Naive B cell (primary cell): ENCODE measurements around the gene ALKBH3. TPM values are rescaled to one million over a fixed set of nuclear protein-coding genes. Genes with fewer than 3 reads are reported as not detected.
A peak's percentile ranks its signal among the peaks of the same experiment; 100 is the strongest.

Experiments used
- ATAC-seq, 2 donors: fragments of 150-1000 bp; cut with Tn5 transposase; 2 replicates each; pipeline ENCODE4 v1.10.0; 2021; ENCODE audit warnings: low read depth in 2 of 2, mild to moderate bottlenecking in 2 of 2, moderate library complexity in 2 of 2
- DNase-seq: peaks from one replicate; pipeline ENCODE4 v3.0.0; 2022
- H3K27ac Mint-ChIP-seq, 6 donors: one replicate each; pipeline ENCODE4 v1.8.0; 2020 to 2022; ENCODE audit warnings: mild to moderate bottlenecking in 6 of 6, mixed read lengths in 6 of 6, moderate library complexity in 5 of 6, inconsistent platforms in 2 of 6
- H3K27me3 Mint-ChIP-seq, 3 donors: one replicate each; pipeline ENCODE4 v1.8.0; 2021 to 2022; ENCODE audit warnings: mixed read lengths in 3 of 3, mild to moderate bottlenecking in 1 of 3
- H3K36me3 Mint-ChIP-seq, 2 donors: one replicate each; pipeline ENCODE4 v1.8.0; 2020 to 2022; ENCODE audit warnings: mixed read lengths in 2 of 2, inconsistent platforms in 1 of 2, mild to moderate bottlenecking in 1 of 2
- H3K4me1 Mint-ChIP-seq, 3 donors: one replicate each; pipeline ENCODE4 v1.8.0; 2020 to 2022; ENCODE audit warnings: mixed read lengths in 3 of 3, inconsistent platforms in 1 of 3, mild to moderate bottlenecking in 1 of 3, moderate library complexity in 1 of 3
- H3K4me3 Mint-ChIP-seq, 8 donors: one replicate each; pipeline ENCODE4 v1.8.0; 2020 to 2022; ENCODE audit warnings: mild to moderate bottlenecking in 8 of 8, mixed read lengths in 8 of 8, moderate library complexity in 8 of 8, inconsistent platforms in 2 of 8
- H3K9me3 Mint-ChIP-seq, 7 donors: one replicate each; pipeline ENCODE4 v1.8.0; 2020 to 2022; ENCODE audit warnings: mixed read lengths in 7 of 7, mild to moderate bottlenecking in 5 of 7, inconsistent platforms in 2 of 7, moderate library complexity in 1 of 7
- polyA plus RNA-seq, 6 donors: library from polyadenylated mRNA; unstranded; fragments of 300-500 nt; fragmentation: Illumina TruSeq; gene quantifications; one replicate each; pipeline ENCODE4 v1.2.3, GENCODE V29; 2021; ENCODE audit warnings: low read depth in 6 of 6

The ALKBH3 gene
- polyA plus RNA-seq, 6 donors from 2014 or later: 15.3 to 40.4 (median 33.5) TPM

- Mint-ChIP-seq H3K9me3 (peaks cover 2 to 15% (median 5%) of the 10 kb centered on the region in 7 donors), H3K36me3 (no peaks in the 10 kb centered on the region), H3K27ac (no peak overlapping the region), H3K4me1 (no peaks in the 10 kb centered on the region), H3K27me3 (peaks cover 34 to 64% (median 37%) of the 10 kb centered on the region in 3 donors), H3K4me3 (no peak overlapping the region)
- DNase-seq (no peak), ATAC-seq (no peak)
Observed at GRCh38 chr11:43866969-43867368, 13.7 kb upstream of the ALKBH3 start.

GRCh38 chr11:43868852-43869567 is 11.6 kb upstream of the ALKBH3 start:
- Mint-ChIP-seq H3K9me3 (peaks cover 0 to 10% (median 4%) of the 10 kb centered on the region in 7 donors), H3K4me1 (no peaks in the 10 kb centered on the region), H3K27me3 (peaks cover 48 to 83% (median 57%) of the 10 kb centered on the region in 3 donors), H3K4me3 (peak overlapping the region in 1 of 8 donors; percentile 36), H3K36me3 (no peaks in the 10 kb centered on the region), H3K27ac (no peak overlapping the region)
- no peak for DNase-seq
- no peak for ATAC-seq

GRCh38 chr11:43871051-43871450 is 9.6 kb upstream of the ALKBH3 start:
- ATAC-seq (no peak), DNase-seq (no peak)
- Mint-ChIP-seq H3K4me1 (no peaks in the 10 kb centered on the region), H3K27ac (no peak overlapping the region), H3K27me3 (peaks cover 59 to 89% (median 75%) of the 10 kb centered on the region in 3 donors), H3K36me3 (peaks cover 0 to 6% of the 10 kb centered on the region in 2 donors), H3K4me3 (no peak overlapping the region), H3K9me3 (peaks cover 0 to 18% (median 4%) of the 10 kb centered on the region in 7 donors)

GRCh38 chr11:43872995-43873394 is 7.6 kb upstream of the ALKBH3 start:
- no peaks in the 10 kb centered on the region for H3K4me1 Mint-ChIP-seq
- ATAC-seq (no peak), DNase-seq (no peak)
- peaks cover 71 to 92% (median 81%) of the 10 kb centered on the region in 3 donors for H3K27me3 Mint-ChIP-seq
- peaks cover 0 to 11% (median 2%) of the 10 kb centered on the region in 7 donors for H3K9me3 Mint-ChIP-seq
- H3K4me3 Mint-ChIP-seq: no peak overlapping the region
- no peak overlapping the region for H3K27ac Mint-ChIP-seq
- H3K36me3 Mint-ChIP-seq: peaks cover 0 to 6% of the 10 kb centered on the region in 2 donors

- DNase-seq: no peak
- H3K27ac Mint-ChIP-seq: no peak overlapping the region
- H3K36me3 Mint-ChIP-seq: peaks cover 0 to 6% of the 10 kb centered on the region in 2 donors
- no peak for ATAC-seq
- H3K9me3 Mint-ChIP-seq: peaks cover 0 to 17% (median 3%) of the 10 kb centered on the region in 7 donors
- H3K4me3 Mint-ChIP-seq: no peak overlapping the region
- H3K4me1 Mint-ChIP-seq: no peaks in the 10 kb centered on the region
- H3K27me3 Mint-ChIP-seq: peaks cover 72 to 90% (median 86%) of the 10 kb centered on the region in 3 donors
Observed at GRCh38 chr11:43874078-43874477, 6.6 kb upstream of the ALKBH3 start.

- H3K27ac Mint-ChIP-seq: no peak overlapping the region
- H3K36me3 Mint-ChIP-seq: peaks cover 0 to 6% of the 10 kb centered on the region in 2 donors
- ATAC-seq (no peak), DNase-seq (no peak)
- H3K27me3 Mint-ChIP-seq: peaks cover 68 to 84% (median 79%) of the 10 kb centered on the region in 3 donors
- H3K9me3 Mint-ChIP-seq: peaks cover 0 to 17% (median 4%) of the 10 kb centered on the region in 7 donors
- no peak overlapping the region for H3K4me3 Mint-ChIP-seq
- H3K4me1 Mint-ChIP-seq: no peaks in the 10 kb centered on the region
Observed at GRCh38 chr11:43874738-43875137, 5.9 kb upstream of the ALKBH3 start.

GRCh38 chr11:43879789-43880639 is 617 bp upstream of the ALKBH3 start:
- Mint-ChIP-seq H3K36me3 (peaks cover 8 to 21% of the 10 kb centered on the region in 2 donors), H3K27ac (peak overlapping the region in 5 of 6 donors; percentile 49 to 79 (median 74)), H3K4me1 (peaks cover 10 to 26% (median 20%) of the 10 kb centered on the region in 3 donors), H3K4me3 (peak overlapping the region; percentile 86 to 98 (median 94)), H3K27me3 (peaks cover 31 to 40% (median 36%) of the 10 kb centered on the region in 3 donors), H3K9me3 (peaks cover 3 to 20% (median 8%) of the 10 kb centered on the region in 7 donors)
- ATAC-seq: peak in 1 of 2 donors; percentile 3
- DNase-seq: no peak

GRCh38 chr11:43892851-43893250 is 12.2 kb downstream of the ALKBH3 start:
- Mint-ChIP-seq H3K4me3 (no peak overlapping the region), H3K27ac (no peak overlapping the region), H3K27me3 (no peaks in the 10 kb centered on the region), H3K36me3 (peaks cover 47 to 59% of the 10 kb centered on the region in 2 donors), H3K9me3 (no peaks in the 10 kb centered on the region), H3K4me1 (peaks cover 2 to 7% (median 7%) of the 10 kb centered on the region in 3 donors)
- ATAC-seq (no peak), DNase-seq (no peak)

GRCh38 chr11:43894546-43894945 is 13.9 kb downstream of the ALKBH3 start:
- H3K9me3 Mint-ChIP-seq: no peaks in the 10 kb centered on the region
- H3K4me1 Mint-ChIP-seq: peaks cover 6 to 7% (median 7%) of the 10 kb centered on the region in 3 donors
- DNase-seq: no peak
- no peak for ATAC-seq
- no peaks in the 10 kb centered on the region for H3K27me3 Mint-ChIP-seq
- no peak overlapping the region for H3K4me3 Mint-ChIP-seq
- peaks cover 58 to 61% of the 10 kb centered on the region in 2 donors for H3K36me3 Mint-ChIP-seq
- H3K27ac Mint-ChIP-seq: no peak overlapping the region

- Mint-ChIP-seq H3K4me3 (no peak overlapping the region), H3K27ac (no peak overlapping the region), H3K9me3 (no peaks in the 10 kb centered on the region), H3K27me3 (no peaks in the 10 kb centered on the region), H3K36me3 (peaks cover 51 to 54% of the 10 kb centered on the region in 2 donors), H3K4me1 (peaks cover 0 to 4% (median 4%) of the 10 kb centered on the region in 3 donors)
- no peak for ATAC-seq
- DNase-seq: no peak
Observed at GRCh38 chr11:43895601-43896000, 15.0 kb downstream of the ALKBH3 start.

- DNase-seq (no peak), ATAC-seq (no peak)
- H3K36me3 Mint-ChIP-seq: peaks cover 53 to 64% of the 10 kb centered on the region in 2 donors
- no peaks in the 10 kb centered on the region for H3K9me3 Mint-ChIP-seq
- H3K27me3 Mint-ChIP-seq: no peaks in the 10 kb centered on the region
- H3K4me1 Mint-ChIP-seq: peaks cover 0 to 6% (median 4%) of the 10 kb centered on the region in 3 donors
- H3K27ac Mint-ChIP-seq: no peak overlapping the region
- H3K4me3 Mint-ChIP-seq: no peak overlapping the region
Observed at GRCh38 chr11:43898574-43898973, 17.9 kb downstream of the ALKBH3 start.

- H3K36me3 Mint-ChIP-seq: peaks cover 56 to 65% of the 10 kb centered on the region in 2 donors
- H3K4me3 Mint-ChIP-seq: no peak overlapping the region
- peaks cover 0 to 6% (median 4%) of the 10 kb centered on the region in 3 donors for H3K4me1 Mint-ChIP-seq
- DNase-seq: no peak
- H3K27ac Mint-ChIP-seq: no peak overlapping the region
- no peaks in the 10 kb centered on the region for H3K27me3 Mint-ChIP-seq
- no peaks in the 10 kb centered on the region for H3K9me3 Mint-ChIP-seq
- no peak for ATAC-seq
Observed at GRCh38 chr11:43899094-43899493, 18.5 kb downstream of the ALKBH3 start.

- H3K9me3 Mint-ChIP-seq: no peaks in the 10 kb centered on the region
- H3K27ac Mint-ChIP-seq: no peak overlapping the region
- peaks cover 41 to 55% of the 10 kb centered on the region in 2 donors for H3K36me3 Mint-ChIP-seq
- DNase-seq (no peak), ATAC-seq (no peak)
- H3K4me1 Mint-ChIP-seq: peaks cover 0 to 9% (median 0%) of the 10 kb centered on the region in 3 donors
- H3K27me3 Mint-ChIP-seq: no peaks in the 10 kb centered on the region
- H3K4me3 Mint-ChIP-seq: no peak overlapping the region
Observed at GRCh38 chr11:43901551-43901950, 20.9 kb downstream of the ALKBH3 start.
